Stimulated activated CD4-positive, alpha-beta T cell treated with anti-CD3 and anti-CD28 coated beads, Interleukin-1b, Interleukin-23, amount 100 ng/mL, for 1 hour (primary cell): ENCODE results near the gene TP53INP2.
"Not testable (repeated sequence)": the region's sequence is repeated elsewhere in the genome, so short reads cannot be mapped to it uniquely, and the experiment has no call there.

Experiments used
- DNase-seq, 2 donors: peaks; one replicate each; pipeline ENCODE4 v3.0.0-alpha.2; 2020; ENCODE audit warnings: low read depth in 2 of 2

The TP53INP2 gene

DNA sequence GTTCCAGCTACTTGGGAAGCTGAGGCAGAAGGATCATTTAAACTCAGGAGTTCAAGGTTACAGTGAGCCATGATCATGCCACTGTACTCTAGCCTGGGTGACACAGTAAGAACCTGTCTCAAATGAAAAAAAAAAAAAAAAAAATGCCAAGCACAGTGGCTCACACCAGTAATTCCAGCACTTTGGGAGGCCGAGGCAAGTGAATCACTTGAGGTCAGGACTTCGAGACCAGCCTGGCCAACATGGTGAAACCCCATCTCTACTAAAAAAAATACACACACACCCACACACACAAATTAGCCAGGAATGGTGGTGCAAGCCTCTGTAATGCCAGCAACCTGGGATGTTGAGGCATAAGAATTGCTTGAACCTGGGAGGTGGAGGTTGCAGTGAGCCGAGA, 18.4 kb downstream of the TP53INP2 start:
- not testable (repeated sequence) for DNase-seq

DNA sequence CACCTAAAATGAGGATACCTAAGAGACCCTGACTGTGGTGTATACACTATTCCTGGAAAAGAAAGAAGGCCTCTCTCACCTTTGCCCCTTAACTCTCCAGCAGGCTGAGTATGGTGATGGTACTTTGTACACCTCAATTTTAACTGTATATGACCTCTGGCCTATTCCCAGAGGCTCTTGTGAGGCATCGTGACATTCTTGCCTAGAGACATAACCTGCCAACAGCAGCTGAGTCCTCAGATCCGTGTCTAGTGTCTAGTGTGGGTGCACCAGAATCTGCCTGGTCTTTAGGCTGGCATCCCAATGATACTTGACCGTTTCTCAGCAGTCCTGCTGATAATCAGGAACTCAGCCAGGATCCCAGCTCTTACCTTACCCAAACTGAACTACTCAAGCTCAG, 20.0 kb downstream of the TP53INP2 start:
- no peak for DNase-seq

DNA sequence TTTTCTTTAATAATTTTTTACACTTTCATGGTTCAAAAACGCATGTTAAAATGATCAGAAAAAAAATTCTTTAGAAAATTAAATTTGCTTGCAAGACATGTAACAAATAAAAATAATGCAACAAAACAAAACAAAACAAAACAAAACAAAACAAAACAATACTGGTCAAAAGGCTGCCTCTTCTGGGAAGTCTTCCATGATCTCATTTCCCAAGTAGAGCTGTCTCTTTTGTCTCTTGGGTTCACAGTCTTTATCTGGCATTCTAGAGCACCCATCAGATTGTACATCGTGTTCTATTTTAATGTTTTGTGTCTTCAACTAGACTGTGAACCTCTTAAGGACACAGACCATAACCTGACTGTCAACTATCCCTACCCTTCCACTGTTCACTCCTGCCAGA, 25.3 kb downstream of the TP53INP2 start:
- no peak for DNase-seq

DNA sequence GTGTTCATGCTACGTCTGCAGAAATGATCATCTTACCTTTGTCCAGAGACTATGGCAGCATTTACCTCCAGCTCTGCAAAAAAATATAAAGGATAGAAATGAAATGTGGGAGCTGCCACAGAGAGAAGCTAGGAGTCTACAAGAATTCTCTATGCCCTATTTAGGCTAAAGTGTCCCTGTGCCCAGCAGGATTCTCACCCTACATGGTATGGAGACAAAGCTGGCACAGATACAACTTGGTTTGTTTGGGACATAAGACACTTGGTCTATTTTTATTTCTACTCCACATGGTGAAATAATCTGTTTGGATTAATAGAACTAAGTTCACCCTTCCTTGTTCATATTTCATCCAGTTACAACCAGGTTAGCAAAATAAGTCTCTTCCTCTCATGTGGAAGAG, 28.4 kb downstream of the TP53INP2 start:
- no peak for DNase-seq

DNA sequence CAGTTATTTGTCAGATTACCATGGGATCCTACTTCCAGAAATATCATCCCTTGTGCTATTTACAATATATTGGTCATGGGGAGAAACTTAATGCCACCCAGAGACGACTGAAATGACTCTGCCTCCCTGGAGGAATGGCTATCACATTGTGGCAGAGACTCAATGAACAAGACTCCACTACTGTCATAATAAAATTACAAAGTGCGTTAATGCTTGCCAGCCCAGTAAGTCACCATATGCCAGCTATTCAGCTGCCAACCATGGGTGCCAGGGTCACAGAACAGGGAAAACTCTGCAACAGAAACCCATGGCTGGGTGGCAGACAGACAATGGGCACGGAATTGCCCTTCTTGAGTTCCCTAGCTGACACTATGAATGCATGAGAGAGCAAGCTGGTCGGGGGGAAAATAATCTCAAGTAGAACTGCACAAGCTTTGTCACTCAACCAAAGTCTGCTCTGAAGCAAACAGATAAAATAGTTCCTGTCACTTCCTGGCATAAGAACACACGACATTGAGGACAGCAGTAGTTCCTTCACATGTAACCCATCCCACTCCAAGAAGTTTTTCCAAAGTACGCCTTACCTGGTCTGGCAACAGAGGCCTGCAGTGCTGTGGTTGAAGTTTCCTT, 32.1 kb downstream of the TP53INP2 start:
- DNase-seq, result no peak

DNA sequence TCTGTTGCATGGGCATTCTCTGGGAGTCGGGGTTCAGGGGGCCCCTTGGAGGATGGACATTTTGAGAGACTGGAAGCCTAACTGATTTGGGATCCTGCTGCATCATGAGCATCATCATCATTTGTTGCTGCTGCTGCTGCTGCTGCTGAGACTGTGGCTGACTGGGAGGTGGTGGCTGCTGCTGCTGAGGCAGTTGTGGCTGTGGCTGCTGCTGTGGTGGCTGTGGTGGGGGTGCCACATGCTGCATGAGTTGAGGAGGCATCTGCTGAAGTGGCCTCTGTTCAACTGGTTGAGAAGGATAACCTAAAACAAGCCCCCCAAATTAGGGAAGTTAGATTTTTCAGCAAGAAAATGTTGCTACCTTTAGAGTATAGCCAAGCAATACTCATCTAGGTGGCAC, 38.9 kb downstream of the TP53INP2 start:
- no peak for DNase-seq

DNA sequence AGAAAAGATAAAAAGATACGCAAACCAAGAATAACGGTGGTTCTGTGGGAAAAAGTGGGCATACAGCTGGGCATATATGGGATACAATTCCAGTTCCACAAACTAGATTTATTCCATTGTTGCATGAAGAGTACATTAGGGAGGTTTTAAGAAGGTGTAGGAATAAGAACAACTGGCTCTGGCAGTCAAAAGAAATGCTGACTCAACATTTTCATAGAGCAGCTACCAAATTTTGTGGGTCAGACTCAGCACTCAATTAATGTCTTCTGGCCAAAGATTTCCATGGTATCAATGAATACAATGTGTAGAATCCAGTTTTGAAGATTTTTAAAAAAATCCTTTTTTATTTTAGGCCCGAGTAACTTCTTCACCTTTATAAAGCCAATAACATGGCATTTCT, 40.2 kb downstream of the TP53INP2 start:
- no peak for DNase-seq

DNA sequence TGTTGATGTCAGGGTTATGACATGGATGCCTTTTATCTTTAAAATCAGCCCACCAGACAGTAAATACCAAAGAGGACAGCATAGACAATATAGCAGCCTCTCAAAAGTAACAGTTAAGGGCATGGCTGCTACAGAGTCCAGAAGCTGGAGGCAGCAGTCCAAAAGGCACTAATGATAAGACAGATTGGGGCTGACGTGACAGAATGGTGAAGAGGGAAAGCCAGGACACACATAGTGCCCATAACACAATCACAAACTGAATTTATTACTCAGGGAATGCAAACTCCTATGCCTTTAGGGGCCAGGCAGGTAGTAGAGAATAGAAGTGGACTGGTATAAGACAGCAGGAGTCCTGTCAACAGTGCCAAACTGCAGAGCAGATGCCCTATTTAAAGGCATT, 40.7 kb downstream of the TP53INP2 start:
- DNase-seq, result no peak

DNA sequence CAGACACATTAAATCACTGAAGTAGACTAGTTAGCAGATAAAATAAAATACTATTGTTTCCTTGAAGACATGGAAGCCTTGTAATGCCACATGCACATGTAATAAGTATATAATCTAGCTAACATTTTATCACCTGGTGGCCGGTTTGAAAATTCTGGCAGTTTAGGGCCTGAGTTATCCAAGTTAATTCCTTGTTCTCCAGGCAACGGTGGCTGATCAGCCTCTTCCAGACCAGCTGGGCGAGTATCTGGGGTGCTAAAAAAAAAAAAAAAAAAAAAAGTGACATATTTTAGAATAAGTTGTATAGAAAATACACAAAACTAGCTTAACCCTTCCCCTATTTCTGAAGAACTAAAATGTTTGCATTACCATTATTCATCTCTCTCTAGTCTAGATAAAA, 42.5 kb downstream of the TP53INP2 start:
- no peak for DNase-seq

DNA sequence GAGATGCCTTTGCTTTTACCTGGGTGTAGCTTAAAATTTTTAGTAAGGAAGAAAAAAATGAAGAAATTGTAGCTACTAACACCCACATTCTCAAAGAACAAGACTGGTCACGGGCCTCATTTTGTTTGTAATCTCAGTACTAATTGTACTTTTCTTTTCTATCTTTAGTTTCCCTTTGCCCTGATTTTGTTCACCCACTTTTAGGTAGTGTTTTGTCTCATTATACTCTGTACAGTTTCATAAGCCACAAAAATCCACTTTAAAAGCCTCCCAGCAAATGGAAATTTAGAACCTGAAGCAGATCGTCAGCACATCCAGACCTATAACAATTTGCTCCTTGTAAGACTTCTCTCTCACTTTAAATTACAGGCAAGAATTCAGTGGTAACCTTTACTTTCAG, 43.3 kb downstream of the TP53INP2 start:
- DNase-seq, result no peak

DNA sequence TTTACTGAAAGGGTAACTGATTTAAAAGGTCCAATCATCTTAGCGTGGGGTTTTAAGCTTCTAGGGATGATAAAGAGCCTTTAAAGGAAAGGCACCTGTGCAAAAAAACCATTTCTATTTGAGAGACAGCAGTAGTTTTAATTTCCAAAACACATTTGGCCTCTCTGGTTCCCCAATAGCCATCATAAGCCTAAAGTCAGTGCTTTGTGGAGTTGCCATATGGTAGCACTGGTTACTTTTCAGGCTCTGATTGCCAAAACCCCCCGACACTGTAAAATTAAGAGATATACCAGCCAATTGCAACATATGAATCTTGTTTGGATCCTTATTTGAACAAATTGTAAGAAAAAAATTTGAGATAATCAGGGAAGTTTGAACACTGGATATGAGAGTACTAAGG, 44.6 kb downstream of the TP53INP2 start:
- no peak for DNase-seq

DNA sequence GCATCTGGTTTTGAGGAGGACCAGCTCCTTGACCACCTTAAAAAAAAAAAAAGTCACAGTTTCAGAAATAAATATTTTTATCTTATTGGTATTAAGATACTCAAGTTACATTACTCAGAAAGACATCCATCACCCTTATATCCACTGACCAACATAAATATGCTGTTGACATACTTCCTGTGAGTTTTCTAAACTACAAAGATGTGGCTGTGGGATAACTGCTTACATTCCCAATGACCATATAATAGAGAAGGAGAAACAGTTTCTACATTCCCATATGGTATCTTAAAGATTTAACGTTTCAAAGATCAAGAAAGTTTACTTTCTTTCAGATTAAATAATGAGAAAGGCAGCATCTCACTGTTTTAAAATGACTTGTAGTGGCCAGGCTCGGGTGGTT, 46.3 kb downstream of the TP53INP2 start:
- no peak for DNase-seq

DNA sequence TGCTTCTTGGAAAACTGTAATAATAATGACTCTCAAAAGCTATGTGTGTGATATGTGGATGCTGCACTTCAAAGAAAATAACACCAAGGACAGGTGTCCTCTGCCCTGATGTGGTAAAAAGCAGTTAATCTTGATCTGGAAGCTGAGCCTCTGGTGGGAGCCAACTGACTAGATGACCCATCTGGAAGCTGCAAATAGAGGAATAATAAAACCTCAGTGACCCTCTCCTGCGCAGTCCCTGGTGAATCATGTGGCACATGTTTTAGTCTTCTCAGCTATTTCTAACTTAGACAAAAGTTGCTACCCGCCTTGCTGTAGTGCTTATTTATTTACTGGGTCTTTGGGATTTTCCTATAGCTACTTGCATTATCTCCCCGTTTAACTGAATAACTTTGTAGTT, 47.3 kb downstream of the TP53INP2 start:
- DNase-seq, result no peak

DNA sequence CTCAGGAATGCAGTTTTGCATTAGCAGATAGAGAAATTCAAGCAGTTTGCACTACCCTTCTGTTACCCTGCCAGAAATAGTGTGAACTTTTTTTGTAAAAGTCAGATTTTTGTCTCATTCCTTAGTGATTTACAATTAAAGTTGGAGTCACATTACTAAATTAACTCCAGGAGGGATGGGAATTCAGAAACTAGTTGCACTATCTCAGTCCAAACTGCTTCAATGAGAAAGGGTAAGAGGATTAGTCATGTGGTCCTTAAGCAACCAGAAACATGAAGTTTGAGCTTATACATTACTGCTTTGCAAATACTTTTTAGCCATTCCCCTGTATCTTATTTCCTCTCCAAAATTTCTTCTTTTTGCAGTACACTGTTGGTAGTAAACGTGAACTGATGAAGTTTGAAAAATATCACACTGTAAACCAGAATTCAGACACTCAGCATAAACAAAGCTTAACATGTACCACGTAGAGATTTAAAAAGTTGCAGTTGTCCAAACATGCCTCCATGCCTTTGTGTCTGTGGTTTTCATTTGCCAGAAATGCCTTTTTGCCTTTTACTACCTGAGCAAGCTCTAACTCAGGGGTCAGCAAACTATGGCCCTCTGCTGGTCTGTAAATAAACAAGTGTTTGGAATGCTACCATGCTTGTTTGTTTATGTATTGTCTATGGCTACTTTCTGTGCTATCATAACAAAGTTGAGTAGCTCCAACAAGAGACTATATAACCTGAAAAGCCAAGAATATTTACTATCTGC, 49.7 kb downstream of the TP53INP2 start:
- no peak for DNase-seq

DNA sequence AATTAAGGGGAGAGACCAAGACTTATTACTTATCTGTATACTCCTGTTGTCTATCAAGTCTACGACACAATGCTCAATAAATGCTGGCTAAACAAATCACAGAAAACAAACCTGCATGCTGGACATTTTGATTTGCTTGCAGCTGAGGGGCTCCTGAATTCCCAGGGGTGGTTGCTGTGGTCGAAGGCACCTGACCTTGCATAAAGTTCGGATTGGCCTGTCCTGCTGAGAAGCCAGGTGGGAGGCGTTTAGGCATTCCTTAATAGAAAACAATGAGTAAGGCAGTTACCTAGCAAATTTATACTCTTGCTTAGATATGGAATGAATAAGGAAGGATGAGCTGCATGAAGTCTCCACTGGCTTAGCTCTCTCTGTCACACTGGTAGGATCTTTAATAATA, 50.5 kb downstream of the TP53INP2 start:
- DNase-seq, result no peak

DNA sequence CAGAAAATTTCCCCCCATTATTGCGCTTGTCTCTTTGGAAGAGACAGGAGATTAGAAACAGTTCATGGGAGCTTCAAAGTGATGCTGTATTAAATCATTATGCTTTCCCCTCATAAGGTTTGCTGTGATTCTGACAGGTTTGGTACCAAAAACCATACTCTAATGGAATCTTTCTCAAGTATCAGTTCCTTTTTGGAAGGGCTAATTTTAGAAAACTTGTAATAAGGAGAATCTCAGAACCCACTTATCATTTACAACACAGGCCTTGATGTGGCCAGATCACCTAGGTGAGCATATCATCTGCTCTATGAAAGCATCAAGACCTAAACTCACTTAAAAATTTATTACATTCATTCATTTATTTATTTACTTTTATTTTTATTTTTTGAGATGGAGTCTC, 51.2 kb downstream of the TP53INP2 start:
- DNase-seq, result no peak

DNA sequence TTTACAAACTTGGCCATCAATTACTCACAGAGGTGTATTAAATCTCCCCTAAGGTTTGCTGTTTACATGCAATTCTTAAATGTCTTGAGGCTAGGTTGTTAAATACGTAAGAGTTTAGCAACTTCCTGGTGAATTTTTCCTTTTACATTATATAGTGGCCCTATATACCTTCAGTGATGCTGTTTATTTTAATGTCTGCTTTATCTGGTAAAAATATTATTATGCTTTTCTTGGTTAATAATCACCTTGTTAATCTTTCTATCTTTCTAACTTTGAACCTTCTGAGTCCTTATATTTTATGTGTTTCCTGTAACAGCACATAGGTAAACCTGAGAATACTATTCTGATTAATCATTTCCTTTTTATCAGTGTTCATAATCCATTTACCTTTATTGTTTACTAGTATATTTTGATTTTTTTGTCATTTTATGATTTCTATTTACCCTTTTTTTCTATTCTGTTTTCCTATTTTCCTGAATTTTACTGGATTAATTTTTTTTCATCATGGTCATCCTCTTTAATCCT, 57.9 kb downstream of the TP53INP2 start:
- no peak for DNase-seq
